ENCODE measurements around the gene RENBP. TPM values are rescaled to one million over a fixed set of nuclear protein-coding genes. Genes with fewer than 3 reads are reported as not detected.

Gene RENBP
- total and polyA plus RNA-seq, 2 of the 13 experiments (the other 11 are each of a cell fraction or from before 2014, with no cell fraction given): 1.4 to 2.6 TPM

DNA sequence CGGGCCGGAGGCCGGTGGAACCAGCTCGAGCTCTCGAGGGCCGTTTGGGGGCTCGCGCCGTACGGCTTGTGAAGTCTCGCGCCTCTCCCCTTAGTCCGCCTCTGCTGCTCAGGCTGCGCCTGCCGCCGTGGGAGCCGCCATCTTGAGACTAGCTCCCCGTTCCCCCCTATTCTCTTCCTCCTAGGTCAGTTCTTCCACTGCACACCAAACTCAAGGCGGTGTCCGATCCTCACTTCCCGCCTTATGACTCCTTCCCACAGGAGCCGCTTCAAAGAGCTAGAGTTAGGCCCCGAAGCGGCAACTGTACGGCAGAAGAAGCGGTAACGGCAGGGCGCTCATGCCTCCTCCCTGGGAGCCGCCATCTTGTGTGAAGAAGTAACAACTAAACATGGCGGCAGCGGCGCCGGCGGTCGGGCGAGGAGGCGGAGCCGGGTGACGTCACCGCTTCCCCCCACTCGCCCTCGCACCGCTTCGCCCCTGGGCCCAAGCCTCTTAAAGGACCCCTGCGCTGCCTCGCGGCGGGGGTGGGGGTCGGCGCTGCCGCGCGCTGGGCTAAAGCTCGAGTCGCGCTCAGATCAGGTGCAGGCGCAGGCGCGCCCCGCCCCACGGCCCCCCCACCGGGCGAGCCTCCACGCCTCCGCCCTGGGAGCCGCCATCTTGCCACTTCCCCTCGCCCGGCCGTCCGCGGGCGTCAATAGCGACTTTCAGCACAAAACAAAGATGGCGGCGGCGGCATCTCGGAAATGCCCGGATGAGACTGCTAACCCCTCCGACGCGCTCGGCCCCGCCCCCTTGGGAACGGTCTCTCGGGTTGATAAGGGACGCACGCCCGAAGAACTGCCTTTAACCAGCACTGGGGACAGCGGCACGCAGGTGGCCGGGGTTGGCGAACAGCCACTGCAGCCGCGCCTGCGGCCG is 27.3 kb upstream of the RENBP start, which contains the start of gene HCFC1 (continued):
- TF ChIP-seq, protein P1, sequence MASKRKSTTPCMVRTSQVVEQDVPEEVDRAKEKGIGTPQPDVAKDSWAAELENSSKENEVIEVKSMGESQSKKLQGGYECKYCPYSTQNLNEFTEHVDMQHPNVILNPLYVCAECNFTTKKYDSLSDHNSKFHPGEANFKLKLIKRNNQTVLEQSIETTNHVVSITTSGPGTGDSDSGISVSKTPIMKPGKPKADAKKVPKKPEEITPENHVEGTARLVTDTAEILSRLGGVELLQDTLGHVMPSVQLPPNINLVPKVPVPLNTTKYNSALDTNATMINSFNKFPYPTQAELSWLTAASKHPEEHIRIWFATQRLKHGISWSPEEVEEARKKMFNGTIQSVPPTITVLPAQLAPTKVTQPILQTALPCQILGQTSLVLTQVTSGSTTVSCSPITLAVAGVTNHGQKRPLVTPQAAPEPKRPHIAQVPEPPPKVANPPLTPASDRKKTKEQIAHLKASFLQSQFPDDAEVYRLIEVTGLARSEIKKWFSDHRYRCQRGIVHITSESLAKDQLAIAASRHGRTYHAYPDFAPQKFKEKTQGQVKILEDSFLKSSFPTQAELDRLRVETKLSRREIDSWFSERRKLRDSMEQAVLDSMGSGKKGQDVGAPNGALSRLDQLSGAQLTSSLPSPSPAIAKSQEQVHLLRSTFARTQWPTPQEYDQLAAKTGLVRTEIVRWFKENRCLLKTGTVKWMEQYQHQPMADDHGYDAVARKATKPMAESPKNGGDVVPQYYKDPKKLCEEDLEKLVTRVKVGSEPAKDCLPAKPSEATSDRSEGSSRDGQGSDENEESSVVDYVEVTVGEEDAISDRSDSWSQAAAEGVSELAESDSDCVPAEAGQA (IDR thresholded peaks at IDR 0.05; ENCODE audit: low read depth): peak; percentile 91
- TF ChIP-seq, protein P1 (CRISPR knock-in tag; IDR thresholded peaks at IDR 0.05; ENCODE audit: borderline replicate concordance): no peak
- TF ChIP-seq FOXJ3 (CRISPR knock-in tag; IDR thresholded peaks at IDR 0.05; ENCODE audit: borderline replicate concordance) (no peak), GABPA (IDR thresholded peaks at IDR 0.05; ENCODE audit: low read depth, low read length) (no peak), GABPA (CRISPR knock-in tag; IDR thresholded peaks at IDR 0.05; ENCODE audit: low read depth) (no peak), HOXD1 (CRISPR knock-in tag; IDR thresholded peaks at IDR 0.05) (no peak), PAX8 (CRISPR knock-in tag; IDR thresholded peaks at IDR 0.05; ENCODE audit: borderline replicate concordance) (no peak), KLF9 (CRISPR knock-in tag; IDR thresholded peaks at IDR 0.05; ENCODE audit: low read depth) (no peak), GTF3A (CRISPR knock-in tag; conservative IDR thresholded peaks at IDR 0.05) (no peak), ZNF446 (CRISPR knock-in tag; IDR thresholded peaks at IDR 0.05) (no peak), CREB1 (IDR thresholded peaks at IDR 0.05) (peak; percentile 98), CREB1 (CRISPR knock-in tag; IDR thresholded peaks at IDR 0.05) (peak; percentile 80), POLR2AphosphoS5 (IDR thresholded peaks at IDR 0.05; ENCODE audit: low read depth, low read length) (no peak), MEIS1 (CRISPR knock-in tag; IDR thresholded peaks at IDR 0.05; ENCODE audit: borderline replicate concordance) (no peak; the same call in 1 of the 2 replicates), ZKSCAN8 (CRISPR knock-in tag; IDR thresholded peaks at IDR 0.05; ENCODE audit: borderline replicate concordance) (no peak)
- TF ChIP-seq, protein P2, sequence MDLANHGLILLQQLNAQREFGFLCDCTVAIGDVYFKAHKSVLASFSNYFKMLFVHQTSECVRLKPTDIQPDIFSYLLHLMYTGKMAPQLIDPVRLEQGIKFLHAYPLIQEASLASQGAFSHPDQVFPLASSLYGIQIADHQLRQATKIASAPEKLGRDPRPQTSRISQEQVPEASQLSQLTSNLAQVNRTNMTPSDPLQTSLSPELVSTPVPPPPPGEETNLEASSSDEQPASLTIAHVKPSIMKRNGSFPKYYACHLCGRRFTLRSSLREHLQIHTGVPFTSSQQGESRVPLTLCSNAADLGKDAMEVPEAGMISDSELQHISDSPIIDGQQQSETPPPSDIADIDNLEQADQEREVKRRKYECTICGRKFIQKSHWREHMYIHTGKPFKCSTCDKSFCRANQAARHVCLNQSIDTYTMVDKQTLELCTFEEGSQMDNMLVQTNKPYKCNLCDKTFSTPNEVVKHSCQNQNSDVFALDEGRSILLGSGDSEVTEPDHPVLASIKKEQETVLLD (CRISPR knock-in tag; IDR thresholded peaks at IDR 0.05; ENCODE audit: low read depth): peak; percentile 43
- TF ChIP-seq, protein P3, sequence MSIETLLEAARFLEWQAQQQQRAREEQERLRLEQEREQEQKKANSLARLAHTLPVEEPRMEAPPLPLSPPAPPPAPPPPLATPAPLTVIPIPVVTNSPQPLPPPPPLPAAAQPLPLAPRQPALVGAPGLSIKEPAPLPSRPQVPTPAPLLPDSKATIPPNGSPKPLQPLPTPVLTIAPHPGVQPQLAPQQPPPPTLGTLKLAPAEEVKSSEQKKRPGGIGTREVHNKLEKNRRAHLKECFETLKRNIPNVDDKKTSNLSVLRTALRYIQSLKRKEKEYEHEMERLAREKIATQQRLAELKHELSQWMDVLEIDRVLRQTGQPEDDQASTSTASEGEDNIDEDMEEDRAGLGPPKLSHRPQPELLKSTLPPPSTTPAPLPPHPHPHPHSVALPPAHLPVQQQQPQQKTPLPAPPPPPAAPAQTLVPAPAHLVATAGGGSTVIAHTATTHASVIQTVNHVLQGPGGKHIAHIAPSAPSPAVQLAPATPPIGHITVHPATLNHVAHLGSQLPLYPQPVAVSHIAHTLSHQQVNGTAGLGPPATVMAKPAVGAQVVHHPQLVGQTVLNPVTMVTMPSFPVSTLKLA (IDR thresholded peaks at IDR 0.05): no peak
- TF ChIP-seq, protein P4, sequence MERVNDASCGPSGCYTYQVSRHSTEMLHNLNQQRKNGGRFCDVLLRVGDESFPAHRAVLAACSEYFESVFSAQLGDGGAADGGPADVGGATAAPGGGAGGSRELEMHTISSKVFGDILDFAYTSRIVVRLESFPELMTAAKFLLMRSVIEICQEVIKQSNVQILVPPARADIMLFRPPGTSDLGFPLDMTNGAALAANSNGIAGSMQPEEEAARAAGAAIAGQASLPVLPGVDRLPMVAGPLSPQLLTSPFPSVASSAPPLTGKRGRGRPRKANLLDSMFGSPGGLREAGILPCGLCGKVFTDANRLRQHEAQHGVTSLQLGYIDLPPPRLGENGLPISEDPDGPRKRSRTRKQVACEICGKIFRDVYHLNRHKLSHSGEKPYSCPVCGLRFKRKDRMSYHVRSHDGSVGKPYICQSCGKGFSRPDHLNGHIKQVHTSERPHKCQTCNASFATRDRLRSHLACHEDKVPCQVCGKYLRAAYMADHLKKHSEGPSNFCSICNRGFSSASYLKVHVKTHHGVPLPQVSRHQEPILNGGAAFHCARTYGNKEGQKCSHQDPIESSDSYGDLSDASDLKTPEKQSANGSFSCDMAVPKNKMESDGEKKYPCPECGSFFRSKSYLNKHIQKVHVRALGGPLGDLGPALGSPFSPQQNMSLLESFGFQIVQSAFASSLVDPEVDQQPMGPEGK (CRISPR knock-in tag; IDR thresholded peaks at IDR 0.05): peak; percentile 78

Measured in HepG2 (cell line).